HG03432 (cell line): Measurements from ENCODE around the gene KRTCAP2.

ENCODE experiments used
- ATAC-seq: cut with Tn5 transposase; IDR thresholded peaks from one replicate; pipeline ENCODE4 v1.9.1; 2021; ENCODE audit warnings: mild to moderate bottlenecking, moderate library complexity; ENCODE audit not compliant: unreplicated experiment

The KRTCAP2 gene

DNA sequence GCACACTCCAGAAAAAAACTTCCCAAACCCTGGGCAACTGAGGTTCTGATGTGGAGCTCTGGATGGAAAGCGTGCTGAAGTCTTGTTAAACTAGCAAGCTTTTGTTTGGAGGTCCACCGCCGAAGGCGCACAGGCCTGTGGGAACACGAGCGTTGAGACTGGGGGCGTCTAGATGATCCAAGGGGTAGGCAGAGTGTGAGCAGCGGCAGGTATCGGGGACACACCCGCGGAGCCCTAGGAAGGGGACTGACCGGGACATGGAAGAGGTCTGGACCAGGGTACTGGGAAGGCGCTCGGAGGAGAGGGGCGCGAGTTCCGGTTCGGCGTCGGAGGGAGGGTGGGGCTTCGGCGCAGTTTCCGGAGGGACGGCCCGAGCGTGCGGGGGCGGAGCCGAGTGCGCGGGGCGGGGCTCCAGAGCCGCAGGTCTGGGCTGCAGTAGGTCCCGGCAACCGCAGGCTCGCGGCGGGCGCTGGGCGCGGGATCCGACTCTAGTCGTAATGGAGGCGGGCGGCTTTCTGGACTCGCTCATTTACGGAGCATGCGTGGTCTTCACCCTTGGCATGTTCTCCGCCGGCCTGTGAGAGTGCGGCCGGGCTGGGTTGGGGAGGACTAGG, 37.6 kb downstream of the KRTCAP2 start, which contains the start of gene SLC50A1:
Gene SLC50A1 (plus strand): TSS at position 438 of the 614 bp plus-strand sequence. CDS start 60 bp downstream, at position 498.
- ATAC-seq: peak; percentile 81

- no peak for ATAC-seq
Observed at GRCh38 chr1:155134880-155135414, 38.2 kb downstream of the KRTCAP2 start.

GRCh38 chr1:155134322-155134721, 38.8 kb downstream of the KRTCAP2 start:
- ATAC-seq: no peak

- ATAC-seq: no peak
Observed at GRCh38 chr1:155133799-155134281, 39.3 kb downstream of the KRTCAP2 start.

DNA sequence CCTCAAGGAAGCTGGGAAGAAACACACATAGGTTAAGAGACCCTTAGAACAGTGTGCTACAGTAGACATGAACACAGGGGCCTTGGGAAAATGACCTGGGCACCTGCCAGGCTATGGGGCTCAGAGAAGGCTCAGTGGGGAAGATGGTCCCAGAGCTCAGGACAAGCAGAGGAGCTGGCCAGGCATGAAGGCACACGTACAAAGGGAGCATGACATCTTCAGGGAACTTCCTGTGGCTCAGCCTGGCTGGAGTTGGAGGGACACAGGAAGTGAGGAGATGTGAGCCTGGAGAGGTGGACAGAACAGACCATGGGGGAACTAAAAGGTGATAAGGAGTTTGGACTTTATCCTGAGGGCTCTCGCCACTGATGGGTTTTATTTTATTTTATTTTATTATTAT, 41.2 kb downstream of the KRTCAP2 start:
- no peak for ATAC-seq

DNA sequence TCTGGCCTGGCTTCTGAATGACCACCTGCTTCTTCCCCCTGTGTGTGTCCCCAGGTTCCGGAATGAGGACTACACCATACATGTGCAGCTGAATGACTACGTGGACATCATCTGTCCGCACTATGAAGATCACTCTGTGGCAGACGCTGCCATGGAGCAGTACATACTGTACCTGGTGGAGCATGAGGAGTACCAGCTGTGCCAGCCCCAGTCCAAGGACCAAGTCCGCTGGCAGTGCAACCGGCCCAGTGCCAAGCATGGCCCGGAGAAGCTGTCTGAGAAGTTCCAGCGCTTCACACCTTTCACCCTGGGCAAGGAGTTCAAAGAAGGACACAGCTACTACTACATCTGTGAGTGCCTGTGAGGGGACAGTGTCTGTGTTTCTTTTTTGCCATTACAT, 41.8 kb downstream of the KRTCAP2 start:
- ATAC-seq: no peak

GRCh38 chr1:155130272-155131006, 42.7 kb downstream of the KRTCAP2 start:
- no peak for ATAC-seq

DNA sequence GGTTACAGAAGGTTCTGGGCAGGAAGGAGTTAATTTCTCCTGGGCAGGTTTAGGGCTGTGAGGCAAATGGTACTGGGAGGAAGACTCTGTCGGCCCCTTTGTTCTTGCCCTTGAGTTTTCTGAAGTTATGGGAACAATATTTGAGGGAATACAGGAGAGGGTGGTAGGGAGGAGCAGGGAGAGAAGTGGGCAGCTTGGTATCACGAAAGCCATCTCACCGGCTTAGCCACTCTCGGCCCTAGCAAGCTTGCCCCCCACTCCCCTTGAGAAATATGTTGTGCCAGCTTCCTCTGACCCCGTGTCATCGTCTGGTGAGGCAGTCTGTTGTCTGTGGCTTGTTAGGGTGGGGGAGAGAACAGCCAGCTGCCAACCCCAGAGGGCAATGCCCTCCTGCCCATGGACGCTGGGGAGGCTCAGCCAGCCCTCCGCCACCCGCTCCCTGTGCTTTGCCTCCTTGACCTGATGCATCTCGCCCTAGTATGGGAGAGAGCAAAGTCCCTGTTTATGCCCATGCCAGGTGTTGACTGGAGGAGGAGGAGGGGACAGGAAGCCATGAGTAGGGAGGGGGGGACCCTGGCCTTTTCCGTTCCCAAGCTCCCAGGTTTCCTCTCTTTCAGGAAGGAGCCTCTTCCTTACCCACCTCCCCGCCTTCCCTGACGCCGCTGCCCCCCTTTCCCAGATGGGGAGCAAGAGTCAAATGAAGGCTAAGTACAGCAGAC, 44.2 kb downstream of the KRTCAP2 start:
- ATAC-seq: no peak

GRCh38 chr1:155127967-155128754, 44.9 kb downstream of the KRTCAP2 start:
- ATAC-seq: no peak

GRCh38 chr1:155127105-155127966, 45.8 kb downstream of the KRTCAP2 start, which contains the start of gene EFNA1:
TSS of gene EFNA1 (plus strand) at chr1:155127876. CDS start at chr1:155127978, 102 bp downstream.
- ATAC-seq: no peak

- no peak for ATAC-seq
Observed at GRCh38 chr1:155126556-155127104, 46.5 kb downstream of the KRTCAP2 start.

DNA sequence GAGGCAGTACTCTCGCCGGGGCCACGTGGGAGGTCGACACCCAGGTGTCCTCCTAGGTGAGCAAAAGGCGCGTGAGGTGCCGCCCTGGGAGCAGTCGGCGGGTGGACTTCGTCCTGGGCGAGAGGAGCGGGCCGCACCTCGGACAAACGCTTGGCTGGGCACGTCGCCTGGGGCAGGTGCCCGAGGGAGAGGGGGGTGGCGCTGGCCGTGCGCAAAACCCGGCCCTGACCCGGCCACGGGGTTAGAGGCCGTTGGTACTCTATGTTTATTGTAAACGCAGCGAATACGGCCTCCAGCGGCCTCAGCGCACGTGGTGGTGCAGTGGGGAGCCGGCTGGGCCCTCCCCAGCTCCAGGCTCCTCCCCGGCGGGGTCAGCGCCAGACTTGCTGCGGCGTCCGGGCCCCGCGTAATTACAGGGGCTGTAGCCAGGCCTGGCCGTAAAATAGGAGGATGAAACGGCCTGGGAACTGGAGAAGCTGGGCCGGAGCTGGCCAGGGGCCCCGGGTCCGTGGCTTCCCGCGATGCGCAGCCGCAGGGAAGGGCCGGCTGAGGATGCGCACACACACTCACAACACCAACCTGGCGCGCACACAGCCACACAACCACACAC, 47.1 kb downstream of the KRTCAP2 start:
- ATAC-seq: no peak

DNA sequence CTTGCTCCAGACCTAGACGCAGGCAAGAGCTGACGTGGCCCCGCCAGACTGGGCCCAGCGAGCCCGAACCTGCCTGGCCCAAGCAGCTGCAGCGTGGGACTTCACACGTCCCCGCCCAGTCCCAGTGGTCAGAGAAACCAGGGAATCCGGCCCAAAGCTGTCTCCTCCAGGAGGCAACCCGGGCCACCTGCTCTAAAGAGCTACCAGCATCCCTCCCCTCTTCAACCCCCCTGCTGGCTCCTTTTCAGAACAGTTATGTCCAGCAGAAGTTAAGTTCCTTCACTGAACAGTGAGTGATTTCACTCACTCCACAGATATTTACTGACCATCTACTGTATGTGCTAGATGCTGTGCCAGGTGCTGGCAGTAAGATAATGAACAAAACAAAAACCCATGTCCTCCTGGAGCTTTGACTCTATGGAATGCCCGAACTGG, 47.6 kb downstream of the KRTCAP2 start:
- no peak for ATAC-seq

GRCh38 chr1:155124503-155125463, 48.3 kb downstream of the KRTCAP2 start:
- ATAC-seq: no peak

DNA sequence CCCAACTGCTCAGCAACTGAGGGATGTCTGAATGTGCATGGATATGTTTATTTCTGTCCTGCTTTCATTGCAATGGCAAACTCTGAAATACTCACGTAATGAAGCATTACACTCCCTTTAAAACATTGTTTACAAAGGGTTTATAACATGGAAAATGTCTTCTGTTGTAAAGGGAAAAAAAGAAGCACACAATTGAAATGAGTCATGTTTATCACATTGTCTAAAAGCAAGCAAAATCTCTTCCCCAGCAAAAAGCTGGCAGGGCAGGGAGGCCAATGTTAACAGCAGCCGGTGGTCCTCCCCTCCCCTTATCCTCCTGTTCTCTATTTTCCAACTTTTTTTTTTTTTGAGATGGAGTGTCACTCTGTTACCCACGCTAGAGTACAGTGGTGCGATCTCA, 49.3 kb downstream of the KRTCAP2 start:
- no peak for ATAC-seq

DNA sequence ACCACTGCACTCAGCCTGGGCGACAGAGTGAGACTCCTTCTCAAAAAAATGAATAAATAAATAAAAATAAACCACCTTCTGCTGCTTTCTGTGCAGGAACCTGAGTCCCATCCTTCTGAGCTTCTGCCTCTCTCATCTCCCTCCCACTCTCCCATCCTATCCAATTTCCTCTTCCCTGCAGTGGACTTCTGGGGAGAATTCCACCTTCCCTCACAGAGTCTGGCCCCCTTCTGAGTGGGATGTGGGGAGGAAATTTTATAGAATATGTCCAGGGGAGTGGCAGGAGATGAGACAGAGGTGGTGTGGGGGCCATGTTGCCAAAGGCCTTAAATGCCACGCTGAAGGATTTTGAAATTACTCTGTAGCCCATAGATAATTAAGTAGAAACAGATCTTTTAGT, 50.8 kb downstream of the KRTCAP2 start:
- no peak for ATAC-seq

- ATAC-seq: no peak
Observed at GRCh38 chr1:155121249-155121648, 51.9 kb downstream of the KRTCAP2 start.

DNA sequence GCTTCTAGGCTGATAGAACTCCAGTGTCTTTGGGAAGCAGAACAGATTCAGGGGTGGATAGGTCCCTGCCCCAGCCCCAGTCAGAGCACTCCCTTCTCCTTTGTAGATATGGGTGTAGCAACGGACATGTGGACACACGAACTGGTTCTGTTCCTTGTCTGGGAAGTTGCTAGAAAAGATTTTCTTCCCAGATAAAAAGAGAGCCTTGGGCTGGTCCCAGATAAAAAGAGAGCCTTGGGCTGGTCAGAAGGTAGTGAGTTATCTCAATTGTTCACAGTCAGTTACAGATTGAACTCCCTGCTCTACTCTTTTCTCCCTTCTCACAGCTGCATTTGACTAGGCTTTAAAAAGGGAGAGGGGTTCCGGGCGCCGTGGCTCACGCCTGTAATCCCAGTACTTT, 52.9 kb downstream of the KRTCAP2 start:
- no peak for ATAC-seq
